Vagina (tissue), 2 donors: Measurements from ENCODE around the gene CORO6. TPM values are rescaled to one million over a fixed set of nuclear protein-coding genes. Genes with fewer than 3 reads are reported as not detected.

Experiments
- DNase-seq, 2 donors: peaks; one replicate each; pipeline ENCODE4 v3.0.0-alpha.2; 2017; ENCODE audit errors: extremely low spot score in 2 of 2
- H3K27ac ChIP-seq: fragments of 200-600 bp; sonication (generic); one replicate; pipeline ENCODE4 v1.5.1; 2019
- H3K27me3 ChIP-seq: fragments of 200-600 bp; sonication (generic); one replicate; pipeline ENCODE4 v1.5.1; 2019
- H3K36me3 ChIP-seq, 2 donors: fragments of 200-600 bp; sonication (generic); one replicate each; pipeline ENCODE4 v1.5.1; 2017 to 2019
- H3K4me1 ChIP-seq: fragments of 200-600 bp; sonication (generic); one replicate; pipeline ENCODE4 v1.5.1; 2019
- H3K4me3 ChIP-seq, 2 donors: fragments of 200-600 bp; sonication (generic); 1 replicate in 1 of 2; 2 replicates in 1 of 2; pipeline ENCODE4 v1.5.1; 2016 to 2019
- H3K9me3 ChIP-seq: fragments of 200-600 bp; sonication (generic); one replicate; pipeline ENCODE4 v1.5.1; 2019
- CTCF ChIP-seq, 3 experiments: fragments of 450-650 bp in 2 of 3; fragments of 200-600 bp in 1 of 3; sonication (generic) in 1 of 3; IDR thresholded peaks; one replicate each; pipeline ENCODE4 v1.5.1; 2017 to 2019; ENCODE audit warnings: antibody characterized with exemption in 3 of 3, mild to moderate bottlenecking in 2 of 3, moderate library complexity in 2 of 3
- POLR2A ChIP-seq, 2 donors: fragments of 450-650 bp; IDR thresholded peaks; one replicate each; pipeline ENCODE4 v1.6.1; 2017; ENCODE audit warnings: antibody characterized with exemption in 2 of 2, mild to moderate bottlenecking in 2 of 2, moderate library complexity in 2 of 2
- POLR2AphosphoS5 ChIP-seq, 2 donors: sonication (generic); formaldehyde crosslinking; IDR thresholded peaks; one replicate each; pipeline ENCODE4 v1.9.0; 2017; ENCODE audit warnings: antibody characterized with exemption in 2 of 2, mild to moderate bottlenecking in 2 of 2, low read depth in 1 of 2; ENCODE audit not compliant: insufficient read depth in 1 of 2
- intact Hi-C: fragments of 100-400 bp; cut with DNase I; formaldehyde crosslinking; loops from one replicate; pipeline ENCODE4 v1.15.1; 2023
- total RNA-seq: library from RNA; depleted of rRNA; stranded (reverse); fragments of >200 nt; gene quantifications from one replicate; pipeline ENCODE4 v1.2.3, GENCODE V29; 2016

Gene CORO6
- total RNA-seq, 1 donor from 2014 or later, result 23.6 TPM

GRCh38 chr17:29603109-29603674 lies 19.5 kb downstream of the CORO6 start:
- no peak for DNase-seq
- no peak overlapping the region for H3K4me3 ChIP-seq
- H3K36me3 ChIP-seq, result no peaks in the 10 kb centered on the region
- H3K9me3 ChIP-seq, result no peaks in the 10 kb centered on the region
- no peaks in the 10 kb centered on the region for H3K27me3 ChIP-seq
- no peaks in the 10 kb centered on the region for H3K4me1 ChIP-seq
- intact Hi-C loops, result no loop called here
- TF ChIP-seq POLR2AphosphoS5 (IDR thresholded peaks at IDR 0.05; ENCODE audit: insufficient read depth in 1 of 2, low read depth in 1 of 2) (no peak), POLR2A (IDR thresholded peaks at IDR 0.05) (no peak), CTCF (IDR thresholded peaks at IDR 0.05) (no peak)
- no peak overlapping the region for H3K27ac ChIP-seq

GRCh38 chr17:29597361-29598172 lies 25.1 kb downstream of the CORO6 start:
- TF ChIP-seq POLR2AphosphoS5 (IDR thresholded peaks at IDR 0.05; ENCODE audit: insufficient read depth in 1 of 2, low read depth in 1 of 2), result no peak
- TF ChIP-seq POLR2A (IDR thresholded peaks at IDR 0.05), result no peak
- no peak for TF ChIP-seq CTCF (IDR thresholded peaks at IDR 0.05)
- H3K27me3 ChIP-seq, result no peaks in the 10 kb centered on the region
- peak overlapping the region; percentile 51 for H3K27ac ChIP-seq
- H3K36me3 ChIP-seq, result no peaks in the 10 kb centered on the region
- DNase-seq, result no peak
- intact Hi-C loops, result no loop called here
- peaks cover 40% of the 10 kb centered on the region for H3K4me1 ChIP-seq
- no peak overlapping the region for H3K4me3 ChIP-seq
- no peaks in the 10 kb centered on the region for H3K9me3 ChIP-seq

GRCh38 chr17:29596811-29597210 lies 25.9 kb downstream of the CORO6 start:
- Histone ChIP-seq H3K36me3 (no peaks in the 10 kb centered on the region), H3K9me3 (no peaks in the 10 kb centered on the region), H3K27ac (peak overlapping the region; percentile 51), H3K27me3 (no peaks in the 10 kb centered on the region), H3K4me1 (peaks cover 47% of the 10 kb centered on the region), H3K4me3 (no peak overlapping the region)
- TF ChIP-seq CTCF (IDR thresholded peaks at IDR 0.05), result no peak
- TF ChIP-seq POLR2A (IDR thresholded peaks at IDR 0.05), result no peak
- no peak for TF ChIP-seq POLR2AphosphoS5 (IDR thresholded peaks at IDR 0.05; ENCODE audit: insufficient read depth in 1 of 2, low read depth in 1 of 2)
- DNase-seq, result no peak
- intact Hi-C loops, result no loop called here

- Histone ChIP-seq H3K27ac (peak overlapping the region; percentile 51), H3K9me3 (no peaks in the 10 kb centered on the region), H3K4me3 (no peak overlapping the region), H3K36me3 (no peaks in the 10 kb centered on the region), H3K27me3 (no peaks in the 10 kb centered on the region), H3K4me1 (peaks cover 54% of the 10 kb centered on the region)
- intact Hi-C loops, result no loop called here
- TF ChIP-seq CTCF (IDR thresholded peaks at IDR 0.05) (no peak), POLR2AphosphoS5 (IDR thresholded peaks at IDR 0.05; ENCODE audit: insufficient read depth in 1 of 2, low read depth in 1 of 2) (no peak), POLR2A (IDR thresholded peaks at IDR 0.05) (no peak)
- DNase-seq, result no peak
Observed at GRCh38 chr17:29595943-29596774, 26.6 kb downstream of the CORO6 start.
